Trophoblast cell (in vitro differentiated cells and primary cell): ENCODE data around the gene ILDR1.
"Not testable (repeated sequence)": the region's sequence is repeated elsewhere in the genome, so short reads cannot be mapped to it uniquely, and the experiment has no call there.

Source experiments
- DNase-seq, 2 donors: peaks; one replicate each; pipeline ENCODE4 v3.0.0-alpha.2; 2016
- H2AFZ ChIP-seq: 2 replicates; pipeline ENCODE4 v1.6.1; 2013; ENCODE audit warnings: low read length, moderate library complexity, mild to moderate bottlenecking; ENCODE audit not compliant: insufficient read depth, poor library complexity
- H2AK5ac ChIP-seq: 2 replicates; pipeline ENCODE4 v1.6.1; 2013; ENCODE audit warnings: mild to moderate bottlenecking, low read length
- H2BK120ac ChIP-seq: 2 replicates; pipeline ENCODE4 v1.6.1; 2013; ENCODE audit warnings: low read length, mild to moderate bottlenecking, moderate library complexity; ENCODE audit not compliant: insufficient read depth, poor library complexity
- H2BK12ac ChIP-seq: 2 replicates; pipeline ENCODE4 v1.6.1; 2013; ENCODE audit warnings: mild to moderate bottlenecking, low read length, moderate library complexity
- H2BK5ac ChIP-seq: 2 replicates; pipeline ENCODE4 v1.6.1; 2013; ENCODE audit warnings: low read length, low read depth, moderate library complexity, mild to moderate bottlenecking; ENCODE audit not compliant: poor library complexity
- H3K14ac ChIP-seq: 2 replicates; pipeline ENCODE4 v1.6.1; 2013; ENCODE audit warnings: mild to moderate bottlenecking, low read length
- H3K18ac ChIP-seq: 2 replicates; pipeline ENCODE4 v1.6.1; 2013; ENCODE audit warnings: mild to moderate bottlenecking, low read length
- H3K23ac ChIP-seq: 2 replicates; pipeline ENCODE4 v1.6.1; 2013; ENCODE audit warnings: low read length
- H3K27ac ChIP-seq: 2 replicates; pipeline ENCODE4 v1.5.1; 2013; ENCODE audit warnings: low read depth, mild to moderate bottlenecking, inconsistent platforms, low read length, moderate library complexity
- H3K27me3 ChIP-seq: 2 replicates; pipeline ENCODE4 v1.6.1; 2013; ENCODE audit warnings: inconsistent platforms, mild to moderate bottlenecking, low read length, moderate library complexity; ENCODE audit not compliant: insufficient read depth
- H3K36me3 ChIP-seq, 2 experiments: 1 replicate in 1 of 2; 2 replicates in 1 of 2; pipeline ENCODE4 v1.6.1; 2013; ENCODE audit warnings: low read length in 2 of 2, mild to moderate bottlenecking in 2 of 2, moderate library complexity in 1 of 2; ENCODE audit not compliant: insufficient read depth in 2 of 2, control insufficient read depth in 1 of 2
- H3K4ac ChIP-seq: 2 replicates; pipeline ENCODE4 v1.6.1; 2013; ENCODE audit warnings: low read depth, mild to moderate bottlenecking, low read length, moderate library complexity
- H3K4me1 ChIP-seq, 2 experiments: 1 replicate in 1 of 2; 2 replicates in 1 of 2; pipeline ENCODE4 v1.6.1; 2013; ENCODE audit warnings: low read length in 2 of 2, mild to moderate bottlenecking in 2 of 2, moderate library complexity in 1 of 2; ENCODE audit not compliant: insufficient read depth in 2 of 2, control insufficient read depth in 1 of 2
- H3K4me2 ChIP-seq: 2 replicates; pipeline ENCODE4 v1.6.1; 2013; ENCODE audit warnings: inconsistent platforms, mild to moderate bottlenecking, low read length, moderate library complexity
- H3K4me3 ChIP-seq: 2 replicates; pipeline ENCODE4 v1.5.1; 2013; ENCODE audit warnings: mild to moderate bottlenecking, low read depth, low read length, inconsistent platforms
- H3K79me1 ChIP-seq: one replicate; pipeline ENCODE4 v1.6.1; 2013; ENCODE audit warnings: low read length
- H3K79me2 ChIP-seq: 2 replicates; pipeline ENCODE4 v1.6.1; 2013; ENCODE audit warnings: low read length, mild to moderate bottlenecking; ENCODE audit not compliant: control insufficient read depth, insufficient read depth, poor library complexity
- H3K9ac ChIP-seq: 2 replicates; pipeline ENCODE4 v1.6.1; 2013; ENCODE audit warnings: mild to moderate bottlenecking, low read length
- H3K9me3 ChIP-seq: 2 replicates; pipeline ENCODE4 v1.6.1; 2013; ENCODE audit warnings: low read depth, mild to moderate bottlenecking, control low read depth, inconsistent platforms, low read length; ENCODE audit not compliant: insufficient read depth
- H4K12ac ChIP-seq: 2 replicates; pipeline ENCODE4 v1.6.1; 2013; ENCODE audit warnings: low read depth, mild to moderate bottlenecking, low read length, moderate library complexity
- H4K8ac ChIP-seq: 2 replicates; pipeline ENCODE4 v1.6.1; 2013; ENCODE audit warnings: low read depth, mild to moderate bottlenecking, low read length, moderate library complexity
- H4K91ac ChIP-seq: one replicate; pipeline ENCODE4 v1.6.1; 2013; ENCODE audit warnings: low read depth, mild to moderate bottlenecking, low read length, moderate library complexity
- WGBS: extraction: QIAGEN DNeasy Blood & Tissue Kit; methylation state at CpG from one replicate; pipeline ENCODE4 v1.1.7; 2013; ENCODE audit warnings: missing lambda C conversion rate; ENCODE audit not compliant: insufficient read length, insufficient coverage; ENCODE audit errors: extremely low coverage; 5-methylcytosine and 5-hydroxymethylcytosine counted together

ILDR1 gene

DNA sequence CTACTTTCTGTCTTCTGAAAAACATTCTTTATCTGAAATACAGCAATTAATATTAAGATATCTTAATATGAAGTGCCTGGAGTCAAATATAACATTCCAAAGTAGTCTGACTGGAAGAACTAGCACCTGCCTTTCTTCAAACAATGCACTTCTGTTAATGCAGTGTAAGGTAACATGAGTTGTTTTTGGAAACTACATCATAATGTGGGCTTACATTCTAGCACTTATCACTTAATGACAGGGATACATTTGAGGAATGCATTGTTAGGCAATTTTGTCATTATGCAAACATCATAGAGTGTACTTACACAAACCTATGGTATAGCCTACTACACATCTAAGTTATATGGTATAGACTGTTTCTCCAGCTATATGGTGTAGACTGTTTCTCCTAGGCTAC, 78.6 kb downstream of the ILDR1 start:
- Histone ChIP-seq H3K9me3 (peaks cover 2% of the 10 kb centered on the region), H2BK5ac (no peak overlapping the region), H3K23ac (no peak overlapping the region), H3K4me2 (no peak overlapping the region), H3K79me2 (no peaks in the 10 kb centered on the region), H3K27me3 (no peaks in the 10 kb centered on the region), H2AFZ (no peak overlapping the region), H3K4me1 (peaks cover 6% of the 10 kb centered on the region in 2 experiments), H2AK5ac (no peak overlapping the region), H3K9ac (no peak overlapping the region), H3K18ac (no peak overlapping the region), H3K27ac (no peak overlapping the region), H2BK120ac (no peak overlapping the region), H2BK12ac (no peak overlapping the region), H3K4me3 (no peak overlapping the region), H3K4ac (no peak overlapping the region), H3K14ac (no peak overlapping the region), H4K91ac (no peak overlapping the region), H3K36me3 (no peaks in the 10 kb centered on the region), H4K12ac (no peak overlapping the region), H4K8ac (no peak overlapping the region), H3K79me1 (peaks cover 6% of the 10 kb centered on the region)
- DNase-seq = peak; percentile 21 to 94

DNA sequence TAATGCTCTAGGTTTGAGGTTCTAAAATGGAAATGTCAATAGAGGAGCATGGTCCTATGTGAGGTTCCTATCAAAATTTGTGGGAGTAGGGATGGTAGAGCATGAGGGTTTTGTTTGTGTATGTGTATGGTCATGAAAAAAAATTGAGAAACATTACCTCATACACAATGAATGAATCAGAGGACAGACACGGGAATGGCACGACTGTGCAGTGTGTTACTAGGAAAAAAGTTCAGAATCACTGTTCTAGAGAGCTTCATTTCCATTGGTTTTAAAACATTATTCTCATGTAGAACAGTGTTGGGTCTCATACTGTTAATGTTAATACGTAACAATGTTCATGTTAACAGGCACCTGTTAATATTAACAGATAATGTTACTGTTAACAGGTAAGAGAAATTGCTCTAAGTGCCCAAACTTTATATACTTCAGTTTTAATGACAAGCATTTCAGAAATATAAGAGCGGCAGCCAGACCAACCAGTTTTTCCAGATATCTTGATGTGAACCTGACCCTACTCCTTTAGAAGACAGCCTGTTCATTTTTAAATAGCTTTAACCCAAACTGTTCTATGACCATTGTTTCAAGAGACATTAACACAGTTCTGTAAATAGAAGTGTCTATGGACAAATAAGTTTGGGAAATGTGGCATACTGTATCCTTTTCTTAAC, 79.8 kb downstream of the ILDR1 start:
- Histone ChIP-seq H3K9ac (no peak overlapping the region), H2BK5ac (no peak overlapping the region)

DNA sequence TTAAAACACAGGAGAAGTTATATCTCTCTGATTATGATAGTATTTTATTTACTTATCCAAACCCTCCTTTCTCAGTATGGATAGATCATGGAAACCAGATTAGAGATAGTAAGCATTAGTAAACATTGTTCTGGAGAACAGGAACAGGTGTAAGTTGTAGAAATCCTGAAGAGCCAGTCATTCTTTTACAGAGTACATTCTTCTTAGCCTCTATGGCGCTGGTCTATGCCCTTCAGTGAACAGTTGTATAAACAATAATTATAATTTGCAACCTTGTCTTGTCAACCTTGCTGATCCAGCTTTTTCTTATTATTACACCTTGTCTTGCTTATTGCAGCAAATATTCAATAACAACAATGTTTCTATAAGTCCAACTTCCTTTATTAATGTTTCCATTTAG, 80.5 kb downstream of the ILDR1 start:
- no peak overlapping the region for H2BK120ac ChIP-seq
- no peaks in the 10 kb centered on the region for H3K36me3 ChIP-seq
- H3K18ac ChIP-seq = no peak overlapping the region
- H2AK5ac ChIP-seq = no peak overlapping the region
- no peak overlapping the region for H3K4me3 ChIP-seq
- no peak overlapping the region for H3K4me2 ChIP-seq
- no peak overlapping the region for H2BK5ac ChIP-seq
- no peak overlapping the region for H3K27ac ChIP-seq
- no peaks in the 10 kb centered on the region for H3K79me2 ChIP-seq
- no peak overlapping the region for H4K12ac ChIP-seq
- H3K79me1 ChIP-seq = peaks cover 6% of the 10 kb centered on the region
- no peak overlapping the region for H2BK12ac ChIP-seq
- no peak overlapping the region for H4K8ac ChIP-seq
- no CpG with 5 or more reads among the region's 1 CpG for WGBS
- H3K23ac ChIP-seq = no peak overlapping the region
- H3K14ac ChIP-seq = no peak overlapping the region
- H4K91ac ChIP-seq = no peak overlapping the region
- peak in 1 of 2 donors; percentile 65 for DNase-seq
- no peaks in the 10 kb centered on the region for H3K27me3 ChIP-seq
- no peak overlapping the region for H2AFZ ChIP-seq
- no peak overlapping the region for H3K4ac ChIP-seq
- no peak overlapping the region for H3K9ac ChIP-seq
- peaks cover 2% of the 10 kb centered on the region for H3K9me3 ChIP-seq
- peaks cover 6% of the 10 kb centered on the region in 2 experiments for H3K4me1 ChIP-seq

More for the DNA sequence above, 79.8 kb downstream of the ILDR1 start:
- H2AFZ ChIP-seq = no peak overlapping the region
- H3K4me3 ChIP-seq = no peak overlapping the region
- H4K8ac ChIP-seq = no peak overlapping the region
- H2BK12ac ChIP-seq = no peak overlapping the region
- H3K36me3 ChIP-seq = no peaks in the 10 kb centered on the region
- peaks cover 2% of the 10 kb centered on the region for H3K9me3 ChIP-seq
- H3K4ac ChIP-seq = no peak overlapping the region
- no peak overlapping the region for H3K23ac ChIP-seq
- H3K18ac ChIP-seq = no peak overlapping the region
- H2BK120ac ChIP-seq = no peak overlapping the region
- no CpG with 5 or more reads among the region's 4 CpGs for WGBS
- peaks cover 6% of the 10 kb centered on the region in 2 experiments for H3K4me1 ChIP-seq
- no peak overlapping the region for H3K14ac ChIP-seq
- no peaks in the 10 kb centered on the region for H3K79me2 ChIP-seq
- H3K27me3 ChIP-seq = no peaks in the 10 kb centered on the region
- peaks cover 6% of the 10 kb centered on the region for H3K79me1 ChIP-seq
- no peak overlapping the region for H3K27ac ChIP-seq
- H4K91ac ChIP-seq = no peak overlapping the region
- H3K4me2 ChIP-seq = no peak overlapping the region
- H4K12ac ChIP-seq = no peak overlapping the region
- H2AK5ac ChIP-seq = no peak overlapping the region
- peak; percentile 77 to 92 for DNase-seq

GRCh38 chr3:121938141-121938855, 83.7 kb downstream of the ILDR1 start:
- H2BK120ac ChIP-seq, H4K91ac ChIP-seq: not testable (repeated sequence)
- WGBS = no CpG with 5 or more reads among the region's 29 CpGs

More at GRCh38 chr3:121938141-121938855, 83.7 kb downstream of the ILDR1 start:
- not testable (repeated sequence) for H3K4me1 ChIP-seq, H3K4me2 ChIP-seq, H3K79me1 ChIP-seq, H3K4me3 ChIP-seq, H2AK5ac ChIP-seq, DNase-seq, H3K36me3 ChIP-seq, H3K79me2 ChIP-seq, H3K9me3 ChIP-seq, H3K9ac ChIP-seq, H2AFZ ChIP-seq, H4K12ac ChIP-seq, H3K27me3 ChIP-seq, H4K8ac ChIP-seq, H3K14ac ChIP-seq, H3K18ac ChIP-seq, H3K23ac ChIP-seq, H3K4ac ChIP-seq, H2BK12ac ChIP-seq, H3K27ac ChIP-seq, H2BK5ac ChIP-seq
